SU-DHL-6 (cell line): Measurements from ENCODE around the gene SLC52A3.

Source experiments
- H2AFZ ChIP-seq: fragments of 200-600 bp; sonication (generic); 2 replicates; pipeline ENCODE4 v1.6.1; 2014; ENCODE audit warnings: low read depth, mild to moderate bottlenecking, moderate library complexity, mixed read lengths, antibody characterized with exemption, low read length; ENCODE audit not compliant: severe bottlenecking
- H3F3A ChIP-seq: fragments of 200-600 bp; shearing (Covaris generic); 2 replicates; pipeline ENCODE4 v1.6.0; 2016; ENCODE audit warnings: antibody characterized with exemption, mild to moderate bottlenecking; ENCODE audit not compliant: insufficient read depth
- H3K27ac ChIP-seq: fragments of 200-600 bp; sonication (generic); 2 replicates; pipeline ENCODE4 v1.5.1; 2016; ENCODE audit warnings: low read depth, mild to moderate bottlenecking, low read length, moderate library complexity, mixed read lengths
- H3K27me3 ChIP-seq: fragments of 200-600 bp; sonication (generic), shearing (Covaris generic); 2 replicates; pipeline ENCODE4 v1.6.0; 2014; ENCODE audit warnings: mild to moderate bottlenecking, low read length
- H3K36me3 ChIP-seq: fragments of 200-600 bp; sonication (generic); 2 replicates; pipeline ENCODE4 v1.6.1; 2014; ENCODE audit warnings: mild to moderate bottlenecking, low read length, mixed read lengths
- H3K4me2 ChIP-seq: fragments of 300-600, 200-600 bp; shearing (Covaris generic), sonication (generic); 2 replicates; pipeline ENCODE4 v1.6.0; 2014; ENCODE audit warnings: low read length, low read depth, mild to moderate bottlenecking; ENCODE audit not compliant: poor library complexity, severe bottlenecking
- H3K4me3 ChIP-seq: fragments of 200-600 bp; sonication (generic); 2 replicates; pipeline ENCODE4 v1.5.1; 2014; ENCODE audit warnings: antibody characterized with exemption, low read length, mild to moderate bottlenecking, mixed read lengths; ENCODE audit not compliant: insufficient read depth, poor library complexity, severe bottlenecking
- H3K79me2 ChIP-seq: fragments of 200-600 bp; sonication (generic); 2 replicates; pipeline ENCODE4 v1.6.1; 2014; ENCODE audit warnings: mild to moderate bottlenecking, low read length, moderate library complexity; ENCODE audit not compliant: insufficient read depth
- H3K9ac ChIP-seq: fragments of 200-600 bp; sonication (generic); 2 replicates; pipeline ENCODE4 v1.7.0; 2014; ENCODE audit warnings: mild to moderate bottlenecking, low read length
- H3K9me2 ChIP-seq: fragments of 200-600 bp; sonication (generic); replicated peaks from 2 replicates; pipeline ENCODE4 v1.6.1; 2014; ENCODE audit warnings: low read length; ENCODE audit not compliant: insufficient read depth
- H3K9me3 ChIP-seq: fragments of 200-600 bp; sonication (generic); 2 replicates; pipeline ENCODE4 v1.6.1; 2014; ENCODE audit warnings: low read length, mixed read lengths; ENCODE audit not compliant: insufficient read depth
- H4K20me1 ChIP-seq: fragments of 200-600 bp; sonication (generic); 2 replicates; pipeline ENCODE4 v1.6.1; 2014; ENCODE audit warnings: low read depth, mild to moderate bottlenecking, antibody characterized with exemption, low read length, moderate library complexity, mixed read lengths
- EZH2phosphoT487 ChIP-seq: fragments of 200-600 bp; sonication (generic), shearing (Covaris generic); conservative IDR thresholded peaks from 2 replicates; pipeline ENCODE4 v1.6.1; 2018; ENCODE audit warnings: mild to moderate bottlenecking, antibody characterized with exemption, low read length, moderate library complexity, mixed read lengths
- TF ChIP-seq, protein P1 (sequence below): fragments of 200-600 bp; sonication (generic); IDR thresholded peaks from one replicate; pipeline ENCODE4 v1.5.1; 2017; ENCODE audit warnings: antibody characterized with exemption, mild to moderate bottlenecking, low read length, moderate library complexity; ENCODE audit not compliant: insufficient read depth, poor library complexity, severe bottlenecking

The SLC52A3 gene

DNA sequence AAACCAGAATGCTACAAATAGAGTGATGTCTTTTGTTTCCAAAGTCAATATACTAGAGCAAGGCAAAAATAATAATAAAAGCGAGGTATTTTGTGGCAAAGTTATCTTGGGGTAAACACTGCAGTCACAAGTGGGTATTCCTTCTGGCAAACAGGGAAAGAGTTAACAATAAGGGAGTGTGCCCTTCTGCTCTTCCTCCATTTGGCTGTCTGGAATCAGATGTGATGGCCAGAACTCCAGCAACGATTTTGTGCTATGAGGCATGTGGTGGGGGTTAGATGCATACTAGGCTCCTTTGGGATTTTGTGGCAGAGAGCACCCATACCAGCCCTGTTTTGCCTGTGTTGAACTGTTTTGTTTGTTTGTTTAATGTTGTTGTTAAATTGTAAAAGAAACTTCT is 2.4 kb upstream of the SLC52A3 start:
- Histone ChIP-seq H3K36me3 (no peaks in the 10 kb centered on the region), H3K9me3 (no peaks in the 10 kb centered on the region), H3K4me2 (no peak overlapping the region), H3K79me2 (no peaks in the 10 kb centered on the region), H3K27ac (no peak overlapping the region), H4K20me1 (no peaks in the 10 kb centered on the region), H3K4me3 (no peak overlapping the region), H3F3A (no peaks in the 10 kb centered on the region), H3K9me2 (no peaks in the 10 kb centered on the region), H2AFZ (no peak overlapping the region), H3K9ac (no peak overlapping the region), H3K27me3 (no peaks in the 10 kb centered on the region)
- TF ChIP-seq, protein P1, sequence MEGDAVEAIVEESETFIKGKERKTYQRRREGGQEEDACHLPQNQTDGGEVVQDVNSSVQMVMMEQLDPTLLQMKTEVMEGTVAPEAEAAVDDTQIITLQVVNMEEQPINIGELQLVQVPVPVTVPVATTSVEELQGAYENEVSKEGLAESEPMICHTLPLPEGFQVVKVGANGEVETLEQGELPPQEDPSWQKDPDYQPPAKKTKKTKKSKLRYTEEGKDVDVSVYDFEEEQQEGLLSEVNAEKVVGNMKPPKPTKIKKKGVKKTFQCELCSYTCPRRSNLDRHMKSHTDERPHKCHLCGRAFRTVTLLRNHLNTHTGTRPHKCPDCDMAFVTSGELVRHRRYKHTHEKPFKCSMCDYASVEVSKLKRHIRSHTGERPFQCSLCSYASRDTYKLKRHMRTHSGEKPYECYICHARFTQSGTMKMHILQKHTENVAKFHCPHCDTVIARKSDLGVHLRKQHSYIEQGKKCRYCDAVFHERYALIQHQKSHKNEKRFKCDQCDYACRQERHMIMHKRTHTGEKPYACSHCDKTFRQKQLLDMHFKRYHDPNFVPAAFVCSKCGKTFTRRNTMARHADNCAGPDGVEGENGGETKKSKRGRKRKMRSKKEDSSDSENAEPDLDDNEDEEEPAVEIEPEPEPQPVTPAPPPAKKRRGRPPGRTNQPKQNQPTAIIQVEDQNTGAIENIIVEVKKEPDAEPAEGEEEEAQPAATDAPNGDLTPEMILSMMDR: no peak
- no peak for TF ChIP-seq EZH2phosphoT487

- no peaks in the 10 kb centered on the region for H3K36me3 ChIP-seq
- H3K4me3 ChIP-seq: no peak overlapping the region
- no peak for TF ChIP-seq EZH2phosphoT487
- TF ChIP-seq, protein P1: no peak
- no peaks in the 10 kb centered on the region for H3K27me3 ChIP-seq
- H3K9ac ChIP-seq: no peak overlapping the region
- no peak overlapping the region for H3K27ac ChIP-seq
- H3F3A ChIP-seq: no peaks in the 10 kb centered on the region
- H4K20me1 ChIP-seq: no peaks in the 10 kb centered on the region
- H3K79me2 ChIP-seq: no peaks in the 10 kb centered on the region
- no peaks in the 10 kb centered on the region for H3K9me3 ChIP-seq
- no peak overlapping the region for H3K4me2 ChIP-seq
- H3K9me2 ChIP-seq: no peaks in the 10 kb centered on the region
- H2AFZ ChIP-seq: no peak overlapping the region
Observed at GRCh38 chr20:766906-767305, 1.4 kb downstream of the SLC52A3 start.

GRCh38 chr20:764255-764654 is 4.0 kb downstream of the SLC52A3 start:
- Histone ChIP-seq H3K4me2 (no peak overlapping the region), H3K9me3 (no peaks in the 10 kb centered on the region), H3K9ac (no peak overlapping the region), H3K9me2 (no peaks in the 10 kb centered on the region), H3K79me2 (no peaks in the 10 kb centered on the region), H3K4me3 (no peak overlapping the region), H2AFZ (no peak overlapping the region), H4K20me1 (no peaks in the 10 kb centered on the region), H3K27ac (no peak overlapping the region), H3K27me3 (no peaks in the 10 kb centered on the region), H3F3A (no peaks in the 10 kb centered on the region), H3K36me3 (no peaks in the 10 kb centered on the region)
- TF ChIP-seq EZH2phosphoT487: no peak
- TF ChIP-seq, protein P1: no peak
